Skeletal muscle tissue (tissue), 4 donors: Measurements from ENCODE around the gene PPOX. TPM values are rescaled to one million over a fixed set of nuclear protein-coding genes. Genes with fewer than 3 reads are reported as not detected.

Experiments
- H3K27ac ChIP-seq: one replicate; pipeline ENCODE4 v1.7.0; 2013; ENCODE audit warnings: mild to moderate bottlenecking, low read depth, low read length, inconsistent platforms
- H3K27me3 ChIP-seq, 3 donors: one replicate each; pipeline ENCODE4 v1.7.0; 2013; ENCODE audit warnings: low read length in 3 of 3; ENCODE audit not compliant: control insufficient read depth in 3 of 3, insufficient read depth in 3 of 3
- H3K36me3 ChIP-seq, 3 donors: one replicate each; pipeline ENCODE4 v1.7.0; 2013; ENCODE audit warnings: low read length in 3 of 3; ENCODE audit not compliant: control insufficient read depth in 3 of 3, insufficient read depth in 3 of 3
- H3K4me1 ChIP-seq, 3 donors: one replicate each; pipeline ENCODE4 v1.7.0; 2013; ENCODE audit warnings: low read length in 3 of 3, mild to moderate bottlenecking in 3 of 3; ENCODE audit not compliant: control insufficient read depth in 3 of 3, insufficient read depth in 3 of 3
- H3K4me3 ChIP-seq, 3 donors: one replicate each; pipeline ENCODE4 v1.7.0; 2013; ENCODE audit warnings: low read length in 3 of 3
- H3K9ac ChIP-seq, 3 donors: one replicate each; pipeline ENCODE4 v1.7.0; 2013; ENCODE audit warnings: low read length in 3 of 3, mild to moderate bottlenecking in 3 of 3, moderate library complexity in 2 of 3, low read depth in 1 of 3
- H3K9me3 ChIP-seq, 3 donors: one replicate each; pipeline ENCODE4 v1.7.0; 2013; ENCODE audit warnings: low read length in 3 of 3; ENCODE audit not compliant: control insufficient read depth in 3 of 3
- total RNA-seq: library from RNA; depleted of rRNA; stranded (reverse); fragments of >200 nt; gene quantifications from one replicate; pipeline ENCODE4 v1.2.3, GENCODE V29; 2014
- donor health status: Osteomylitis.

PPOX gene
- total RNA-seq, 1 donor from 2014 or later: 13.6 TPM

DNA sequence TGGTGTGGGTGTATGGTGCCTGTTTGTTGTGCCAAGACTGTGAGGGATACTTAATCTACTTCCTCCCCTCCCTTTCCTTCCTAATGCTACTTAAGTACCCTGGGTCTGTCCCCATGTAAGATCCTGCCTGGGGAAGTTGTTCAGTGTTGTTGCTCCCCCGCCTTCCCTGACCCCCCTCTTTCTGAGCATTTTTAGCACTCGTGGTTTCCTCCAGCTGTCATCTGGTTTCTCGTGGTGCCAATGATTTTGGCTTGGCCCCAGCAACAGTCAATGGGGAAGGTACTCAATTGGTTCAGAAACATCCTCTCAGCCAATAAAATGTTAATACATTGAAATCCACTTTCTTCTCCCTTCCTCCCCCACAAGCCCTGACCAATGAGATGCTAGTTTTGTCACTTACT lies 19.1 kb downstream of the PPOX start:
- Histone ChIP-seq H3K36me3 (no peaks in the 10 kb centered on the region), H3K4me3 (peak overlapping the region in 1 of 3 donors; percentile 10), H3K27me3 (no peaks in the 10 kb centered on the region), H3K4me1 (peaks cover 11 to 24% (median 14%) of the 10 kb centered on the region in 3 donors), H3K9me3 (no peaks in the 10 kb centered on the region), H3K9ac (peak overlapping the region in 1 of 3 donors; percentile 9), H3K27ac (peak overlapping the region; percentile 87)

DNA sequence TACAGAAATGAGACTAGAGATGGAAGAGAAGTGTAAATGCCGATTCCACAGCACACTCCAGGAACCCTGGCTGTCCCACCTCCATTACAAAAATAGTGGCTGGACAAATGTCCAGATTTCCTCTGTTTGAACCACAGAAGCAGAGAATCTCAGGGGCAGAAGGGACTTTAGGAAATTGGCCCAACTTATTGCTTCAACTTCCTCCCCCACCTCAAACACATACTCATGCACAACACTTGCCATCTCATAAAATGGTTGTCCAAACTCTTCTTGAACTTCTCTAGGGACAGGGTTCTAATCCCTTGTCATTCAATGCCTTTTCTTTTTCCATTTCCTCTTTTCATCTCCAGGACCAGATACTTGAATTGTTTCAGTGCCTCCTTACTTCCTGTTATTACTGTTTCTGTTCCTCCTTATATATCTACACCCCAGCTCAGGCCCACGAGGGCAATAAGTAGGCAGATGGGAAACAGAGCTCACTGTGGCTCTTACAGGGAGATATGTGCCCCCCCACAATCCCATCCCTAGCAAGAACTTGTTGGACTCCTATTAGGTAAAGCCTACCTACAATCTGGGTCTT lies 19.6 kb downstream of the PPOX start:
- H3K36me3 ChIP-seq: no peaks in the 10 kb centered on the region
- H3K27me3 ChIP-seq: no peaks in the 10 kb centered on the region
- peaks cover 11 to 24% (median 14%) of the 10 kb centered on the region in 3 donors for H3K4me1 ChIP-seq
- H3K9me3 ChIP-seq: no peaks in the 10 kb centered on the region
- peak overlapping the region in 1 of 3 donors; percentile 9 for H3K9ac ChIP-seq
- H3K4me3 ChIP-seq: peak overlapping the region in 1 of 3 donors; percentile 12
- H3K27ac ChIP-seq: peak overlapping the region; percentile 87

- H3K4me1 ChIP-seq: peaks cover 11 to 24% (median 14%) of the 10 kb centered on the region in 3 donors
- H3K9me3 ChIP-seq: no peaks in the 10 kb centered on the region
- no peak overlapping the region for H3K9ac ChIP-seq
- peaks cover 0 to 8% (median 0%) of the 10 kb centered on the region in 3 donors for H3K36me3 ChIP-seq
- H3K27ac ChIP-seq: no peak overlapping the region
- H3K27me3 ChIP-seq: no peaks in the 10 kb centered on the region
- H3K4me3 ChIP-seq: no peak overlapping the region
Observed at GRCh38 chr1:161187311-161187710, 21.1 kb downstream of the PPOX start.

GRCh38 chr1:161188381-161188780 lies 22.2 kb downstream of the PPOX start:
- Histone ChIP-seq H3K4me1 (peaks cover 19 to 33% (median 23%) of the 10 kb centered on the region in 3 donors), H3K9me3 (no peaks in the 10 kb centered on the region), H3K27ac (no peak overlapping the region), H3K36me3 (peaks cover 0 to 8% (median 3%) of the 10 kb centered on the region in 3 donors), H3K4me3 (no peak overlapping the region), H3K9ac (no peak overlapping the region), H3K27me3 (no peaks in the 10 kb centered on the region)

- H3K9me3 ChIP-seq: no peaks in the 10 kb centered on the region
- peaks cover 25 to 39% (median 29%) of the 10 kb centered on the region in 3 donors for H3K4me1 ChIP-seq
- H3K27ac ChIP-seq: no peak overlapping the region
- peaks cover 0 to 8% (median 3%) of the 10 kb centered on the region in 3 donors for H3K36me3 ChIP-seq
- no peak overlapping the region for H3K9ac ChIP-seq
- H3K4me3 ChIP-seq: no peak overlapping the region
- no peaks in the 10 kb centered on the region for H3K27me3 ChIP-seq
Observed at GRCh38 chr1:161189036-161189435, 22.8 kb downstream of the PPOX start.

GRCh38 chr1:161190962-161191521 lies 24.8 kb downstream of the PPOX start:
- Histone ChIP-seq H3K27ac (no peak overlapping the region), H3K9me3 (no peaks in the 10 kb centered on the region), H3K27me3 (no peaks in the 10 kb centered on the region), H3K4me3 (no peak overlapping the region), H3K36me3 (peaks cover 0 to 8% (median 3%) of the 10 kb centered on the region in 3 donors), H3K9ac (no peak overlapping the region), H3K4me1 (peaks cover 17 to 47% (median 33%) of the 10 kb centered on the region in 3 donors)

DNA sequence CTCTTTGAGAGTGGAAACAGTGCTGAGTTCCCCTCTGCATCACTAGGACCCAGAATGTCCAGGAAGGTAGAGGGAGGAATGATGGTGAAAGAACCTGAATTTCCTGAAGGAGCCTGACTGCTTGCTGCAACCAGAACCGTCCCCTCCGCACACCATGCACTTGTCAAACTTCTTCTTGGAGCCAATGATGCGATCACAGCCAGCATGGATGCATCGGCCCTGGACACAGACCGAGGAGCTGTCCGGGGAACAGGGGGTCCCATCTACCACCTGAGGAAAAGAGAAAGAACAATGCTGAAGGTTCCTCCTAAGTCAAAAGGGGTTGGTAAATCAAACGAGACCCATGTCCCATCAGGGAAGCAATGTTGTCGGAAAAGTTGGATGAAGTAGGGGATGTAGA lies 25.7 kb downstream of the PPOX start:
- Histone ChIP-seq H3K9me3 (no peaks in the 10 kb centered on the region), H3K4me3 (no peak overlapping the region), H3K4me1 (peaks cover 23 to 48% (median 38%) of the 10 kb centered on the region in 3 donors), H3K36me3 (peaks cover 0 to 8% (median 3%) of the 10 kb centered on the region in 3 donors), H3K27ac (no peak overlapping the region), H3K27me3 (no peaks in the 10 kb centered on the region), H3K9ac (no peak overlapping the region)

- H3K9me3 ChIP-seq: no peaks in the 10 kb centered on the region
- H3K27me3 ChIP-seq: no peaks in the 10 kb centered on the region
- H3K27ac ChIP-seq: peak overlapping the region; percentile 9
- peaks cover 31 to 50% (median 46%) of the 10 kb centered on the region in 3 donors for H3K4me1 ChIP-seq
- peaks cover 0 to 8% (median 3%) of the 10 kb centered on the region in 3 donors for H3K36me3 ChIP-seq
- peak overlapping the region in 1 of 3 donors; percentile 40 for H3K9ac ChIP-seq
- H3K4me3 ChIP-seq: no peak overlapping the region
Observed at GRCh38 chr1:161192476-161193465, 26.5 kb downstream of the PPOX start.

DNA sequence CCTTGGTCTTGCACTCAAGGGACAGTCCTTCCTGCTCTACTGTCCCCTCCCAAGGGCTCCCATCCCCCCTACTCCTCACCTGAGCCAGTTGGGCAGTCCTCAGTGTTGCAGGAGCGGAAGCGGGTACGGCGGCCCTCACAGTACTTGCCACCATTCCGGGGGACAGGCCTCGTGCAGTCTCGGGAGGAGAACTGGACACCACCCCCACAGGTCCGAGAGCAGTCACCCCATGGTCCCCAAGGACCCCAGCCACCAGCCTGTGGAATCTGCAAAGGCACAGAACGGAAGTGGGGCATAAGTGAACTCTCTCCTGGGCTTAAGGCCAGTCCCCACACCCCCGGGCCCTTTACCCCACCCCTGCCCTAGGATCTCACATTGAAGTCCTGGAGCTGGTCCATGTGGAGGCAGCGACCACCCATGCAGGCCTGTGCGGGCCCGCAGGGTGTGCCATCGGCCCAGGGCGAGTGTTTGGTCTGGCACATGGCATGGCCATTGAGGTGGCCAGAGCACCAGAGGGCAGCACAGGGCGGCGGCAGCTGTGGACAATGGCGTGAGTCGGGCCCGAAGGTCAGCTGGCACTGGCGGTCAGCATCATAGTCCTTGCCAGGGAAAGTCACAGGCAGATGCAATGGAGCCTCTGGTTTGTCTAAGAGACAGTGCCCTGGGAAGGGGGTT lies 27.5 kb downstream of the PPOX start:
- H3K9me3 ChIP-seq: no peaks in the 10 kb centered on the region
- H3K9ac ChIP-seq: peak overlapping the region in 1 of 3 donors; percentile 40
- H3K4me3 ChIP-seq: peak overlapping the region in 1 of 3 donors; percentile 41
- no peaks in the 10 kb centered on the region for H3K27me3 ChIP-seq
- peaks cover 40 to 59% (median 55%) of the 10 kb centered on the region in 3 donors for H3K4me1 ChIP-seq
- peaks cover 0 to 8% (median 3%) of the 10 kb centered on the region in 3 donors for H3K36me3 ChIP-seq
- peak overlapping the region; percentile 9 for H3K27ac ChIP-seq
